ENCODE data around the gene LRRTM4. TPM values are rescaled to one million over a fixed set of nuclear protein-coding genes. Genes with fewer than 3 reads are reported as not detected.

Gene LRRTM4
- total RNA-seq, 2 experiments from 2014 or later: not detected

GRCh38 chr2:77296791-77297190 is 225.4 kb downstream of the LRRTM4 start:
- Histone ChIP-seq H3K4me1 (ENCODE audit: insufficient read depth, low read length, poor library complexity, severe bottlenecking) (no peaks in the 10 kb centered on the region), H4K20me1 (ENCODE audit: insufficient read depth, low read length) (no peaks in the 10 kb centered on the region), H3K79me2 (ENCODE audit: insufficient read depth, low read depth, low read length) (no peaks in the 10 kb centered on the region), H3K36me3 (ENCODE audit: insufficient read depth, low read length) (no peaks in the 10 kb centered on the region), H3K4me2 (ENCODE audit: low read length) (no peak overlapping the region), H3K9me3 (ENCODE audit: low read length) (no peaks in the 10 kb centered on the region), H3K4me3 (ENCODE audit: low read depth, low read length, poor library complexity, severe bottlenecking) (no peak overlapping the region), H2AFZ (ENCODE audit: low read length) (no peak overlapping the region), H3K27ac (ENCODE audit: low read depth, low read length, poor library complexity, severe bottlenecking) (no peak overlapping the region), H3K9me2 (ENCODE audit: insufficient read depth, low read length) (no peaks in the 10 kb centered on the region)
- no peak for TF ChIP-seq EZH2phosphoT487 (IDR thresholded peaks at IDR 0.05; ENCODE audit: borderline replicate concordance, low read depth, low read length)
- TF ChIP-seq CTCF (conservative IDR thresholded peaks at IDR 0.05; ENCODE audit: low read length): no peak
- no peak for DNase-seq (ENCODE audit: low spot score)
- BruUV-seq (replicated peaks): no TSS peak
- POLR2A ChIA-PET: no interaction called here
- CTCF ChIA-PET (ENCODE audit: unreplicated experiment): no interaction called here
- intact Hi-C loops (cut with micrococcal nuclease; ENCODE audit: unreplicated experiment): no loop called here

GRCh38 chr2:77294474-77294873 is 227.7 kb downstream of the LRRTM4 start:
- Histone ChIP-seq H3K4me3 (ENCODE audit: low read depth, low read length, poor library complexity, severe bottlenecking) (no peak overlapping the region), H3K9me3 (ENCODE audit: low read length) (no peaks in the 10 kb centered on the region), H2AFZ (ENCODE audit: low read length) (no peak overlapping the region), H3K4me2 (ENCODE audit: low read length) (no peak overlapping the region), H3K79me2 (ENCODE audit: insufficient read depth, low read depth, low read length) (no peaks in the 10 kb centered on the region), H3K36me3 (ENCODE audit: insufficient read depth, low read length) (no peaks in the 10 kb centered on the region), H4K20me1 (ENCODE audit: insufficient read depth, low read length) (no peaks in the 10 kb centered on the region), H3K4me1 (ENCODE audit: insufficient read depth, low read length, poor library complexity, severe bottlenecking) (no peaks in the 10 kb centered on the region), H3K27ac (ENCODE audit: low read depth, low read length, poor library complexity, severe bottlenecking) (no peak overlapping the region), H3K9me2 (ENCODE audit: insufficient read depth, low read length) (no peaks in the 10 kb centered on the region)
- TF ChIP-seq CTCF (conservative IDR thresholded peaks at IDR 0.05; ENCODE audit: low read length) (no peak), EZH2phosphoT487 (IDR thresholded peaks at IDR 0.05; ENCODE audit: borderline replicate concordance, low read depth, low read length) (no peak)
- no TSS peak for BruUV-seq (replicated peaks)
- ChIA-PET POLR2A (interaction anchor here (0.8 kb wide), 1 partner anchor 49 kb away, joined by 3 read pairs; no protein-coding TSS in a partner anchor), CTCF (ENCODE audit: unreplicated experiment) (no interaction called here)
- intact Hi-C loops (cut with micrococcal nuclease; ENCODE audit: unreplicated experiment): no loop called here
- DNase-seq (ENCODE audit: low spot score): no peak

- H2AFZ ChIP-seq (ENCODE audit: low read length): no peak overlapping the region
- H3K36me3 ChIP-seq (ENCODE audit: insufficient read depth, low read length): no peaks in the 10 kb centered on the region
- H3K9me3 ChIP-seq (ENCODE audit: low read length): no peaks in the 10 kb centered on the region
- H3K79me2 ChIP-seq (ENCODE audit: insufficient read depth, low read depth, low read length): no peaks in the 10 kb centered on the region
- no TSS peak for BruUV-seq (replicated peaks)
- H3K27ac ChIP-seq (ENCODE audit: low read depth, low read length, poor library complexity, severe bottlenecking): no peak overlapping the region
- H3K9me2 ChIP-seq (ENCODE audit: insufficient read depth, low read length): no peaks in the 10 kb centered on the region
- no peak overlapping the region for H3K4me2 ChIP-seq (ENCODE audit: low read length)
- ChIA-PET CTCF (ENCODE audit: unreplicated experiment) (no interaction called here), POLR2A (no interaction called here)
- TF ChIP-seq CTCF (conservative IDR thresholded peaks at IDR 0.05; ENCODE audit: low read length): no peak
- H3K4me3 ChIP-seq (ENCODE audit: low read depth, low read length, poor library complexity, severe bottlenecking): no peak overlapping the region
- no peak for DNase-seq (ENCODE audit: low spot score)
- intact Hi-C loops (cut with micrococcal nuclease; ENCODE audit: unreplicated experiment): no loop called here
- H4K20me1 ChIP-seq (ENCODE audit: insufficient read depth, low read length): no peaks in the 10 kb centered on the region
- no peaks in the 10 kb centered on the region for H3K4me1 ChIP-seq (ENCODE audit: insufficient read depth, low read length, poor library complexity, severe bottlenecking)
These were observed 237.8 kb downstream of the LRRTM4 start for GRCh38 chr2:77284353-77284752.
